ENCODE measurements around the gene SMOC1. TPM values are rescaled to one million over a fixed set of nuclear protein-coding genes. Genes with fewer than 3 reads are reported as not detected.

SMOC1 gene, protein sequence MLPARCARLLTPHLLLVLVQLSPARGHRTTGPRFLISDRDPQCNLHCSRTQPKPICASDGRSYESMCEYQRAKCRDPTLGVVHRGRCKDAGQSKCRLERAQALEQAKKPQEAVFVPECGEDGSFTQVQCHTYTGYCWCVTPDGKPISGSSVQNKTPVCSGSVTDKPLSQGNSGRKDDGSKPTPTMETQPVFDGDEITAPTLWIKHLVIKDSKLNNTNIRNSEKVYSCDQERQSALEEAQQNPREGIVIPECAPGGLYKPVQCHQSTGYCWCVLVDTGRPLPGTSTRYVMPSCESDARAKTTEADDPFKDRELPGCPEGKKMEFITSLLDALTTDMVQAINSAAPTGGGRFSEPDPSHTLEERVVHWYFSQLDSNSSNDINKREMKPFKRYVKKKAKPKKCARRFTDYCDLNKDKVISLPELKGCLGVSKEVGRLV
- total RNA-seq, result under 0.01 and 0.85 TPM in 2 replicates

DNA sequence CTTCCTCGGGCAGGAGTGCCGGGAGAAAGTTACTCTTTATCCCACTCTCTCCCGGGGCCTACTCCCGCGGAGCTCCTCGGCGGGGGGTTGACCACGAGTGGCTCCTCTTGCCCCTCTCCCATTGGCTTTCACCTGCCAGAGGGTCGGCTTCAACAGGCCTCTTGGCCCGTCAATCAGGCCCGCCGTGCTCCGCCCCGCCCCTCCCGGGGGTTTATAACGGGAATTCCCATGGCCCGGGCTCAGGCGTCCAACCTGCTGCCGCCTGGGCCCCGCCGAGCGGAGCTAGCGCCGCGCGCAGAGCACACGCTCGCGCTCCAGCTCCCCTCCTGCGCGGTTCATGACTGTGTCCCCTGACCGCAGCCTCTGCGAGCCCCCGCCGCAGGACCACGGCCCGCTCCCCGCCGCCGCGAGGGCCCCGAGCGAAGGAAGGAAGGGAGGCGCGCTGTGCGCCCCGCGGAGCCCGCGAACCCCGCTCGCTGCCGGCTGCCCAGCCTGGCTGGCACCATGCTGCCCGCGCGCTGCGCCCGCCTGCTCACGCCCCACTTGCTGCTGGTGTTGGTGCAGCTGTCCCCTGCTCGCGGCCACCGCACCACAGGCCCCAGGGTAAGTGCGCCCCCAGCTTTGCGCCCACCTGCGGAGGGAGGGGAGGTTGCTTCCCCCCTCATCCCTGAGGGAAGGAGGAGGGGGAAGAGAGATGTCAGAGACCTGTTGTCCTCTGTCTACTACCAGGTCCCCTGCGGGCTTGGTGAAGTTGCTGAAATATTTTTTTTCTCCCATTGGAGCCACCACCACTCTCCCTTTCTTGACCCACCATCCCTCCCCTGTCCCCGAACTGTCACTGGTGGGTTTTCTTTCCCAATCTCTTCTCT is at the start of gene SMOC1:
SMOC1 (plus strand) TSS at position 242 of the 869 bp plus-strand sequence; CDS start at position 505, 263 bp downstream.

Other genes with a start within 250 kb of the SMOC1 start
- gene SRSF5, start 112.3 kb upstream of the SMOC1 start, total RNA-seq, result 114 and 138 TPM in 2 replicates
- gene SLC10A1, start 82.2 kb upstream of the SMOC1 start, total RNA-seq, result not detected in 2 replicates